Measurements from ENCODE around the gene PIK3R4. TPM values are rescaled to one million over a fixed set of nuclear protein-coding genes. Genes with fewer than 3 reads are reported as not detected.

PIK3R4 gene
- total RNA-seq, 2 experiments from 2014 or later, result 31.1 to 31.4 TPM

DNA sequence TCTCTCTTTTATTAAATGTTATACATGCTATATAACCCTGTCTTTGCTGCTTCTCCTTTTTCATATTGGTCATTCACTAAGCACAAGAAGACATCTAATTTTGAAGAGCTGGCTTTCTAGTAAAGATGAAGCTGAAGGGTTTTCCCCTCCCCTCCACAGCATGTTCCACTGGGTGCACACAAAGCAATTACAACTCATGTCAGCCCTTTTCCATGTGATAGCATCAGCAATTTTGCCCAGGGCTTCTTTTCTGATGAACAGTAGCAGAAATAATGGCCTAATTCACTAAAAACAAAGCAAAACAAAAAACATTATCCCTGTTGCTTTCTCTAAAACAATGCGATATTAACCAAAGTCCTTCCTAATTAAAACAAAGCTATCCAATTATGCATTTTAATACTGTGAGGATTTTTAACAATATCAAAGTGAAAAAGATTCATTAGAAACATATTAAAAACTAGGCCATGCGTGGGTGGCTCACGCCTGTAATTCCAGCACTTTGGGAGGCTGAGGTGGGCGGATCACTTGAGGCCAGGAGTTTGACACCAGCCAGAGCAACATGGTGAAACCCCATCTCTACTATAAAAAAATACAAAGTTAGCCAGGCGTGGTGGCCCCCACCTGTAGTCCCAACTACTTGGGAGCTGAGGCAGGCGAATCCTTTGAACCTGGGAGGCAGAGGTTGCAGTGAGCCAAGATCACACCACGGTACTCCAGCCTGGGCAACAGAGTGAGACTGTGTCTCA is 12.2 kb upstream of the PIK3R4 start:
- H3K4me1 Mint-ChIP-seq, result peaks cover 5% of the 10 kb centered on the region
- H3K27me3 Mint-ChIP-seq, result peaks cover 18% of the 10 kb centered on the region
- no peak for DNase-seq
- H3K36me3 Mint-ChIP-seq, result no peaks in the 10 kb centered on the region
- no peaks in the 10 kb centered on the region for H3K9me3 Mint-ChIP-seq
- no peak overlapping the region for H3K4me3 Mint-ChIP-seq
- H3K27ac Mint-ChIP-seq, result no peak overlapping the region

DNA sequence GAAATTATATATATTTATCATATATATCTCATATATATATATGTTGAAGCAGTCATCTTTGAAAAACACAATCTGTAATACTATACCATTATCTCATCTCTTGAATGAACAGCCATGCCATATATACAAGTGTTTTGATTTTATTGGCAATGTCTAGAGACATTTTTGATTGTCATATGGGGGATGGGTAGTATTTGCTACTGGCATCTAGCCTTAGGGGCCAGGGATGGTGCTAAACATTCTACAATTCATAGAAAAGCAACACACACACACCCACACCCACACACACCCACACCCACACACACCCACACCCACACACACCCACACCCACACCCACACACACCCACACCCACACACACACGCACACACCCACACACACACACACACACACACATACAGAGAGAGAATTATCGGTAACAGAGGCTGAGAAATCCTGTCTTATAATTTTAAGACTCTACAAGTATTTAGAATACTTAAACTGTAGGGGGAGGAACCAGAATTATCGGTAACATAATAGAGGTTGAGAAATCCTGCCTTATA is 11.1 kb upstream of the PIK3R4 start:
- Mint-ChIP-seq H3K4me1 (peaks cover 5% of the 10 kb centered on the region), H3K27ac (no peak overlapping the region), H3K9me3 (no peaks in the 10 kb centered on the region), H3K36me3 (no peaks in the 10 kb centered on the region), H3K27me3 (peaks cover 9% of the 10 kb centered on the region), H3K4me3 (no peak overlapping the region)
- no peak for DNase-seq

DNA sequence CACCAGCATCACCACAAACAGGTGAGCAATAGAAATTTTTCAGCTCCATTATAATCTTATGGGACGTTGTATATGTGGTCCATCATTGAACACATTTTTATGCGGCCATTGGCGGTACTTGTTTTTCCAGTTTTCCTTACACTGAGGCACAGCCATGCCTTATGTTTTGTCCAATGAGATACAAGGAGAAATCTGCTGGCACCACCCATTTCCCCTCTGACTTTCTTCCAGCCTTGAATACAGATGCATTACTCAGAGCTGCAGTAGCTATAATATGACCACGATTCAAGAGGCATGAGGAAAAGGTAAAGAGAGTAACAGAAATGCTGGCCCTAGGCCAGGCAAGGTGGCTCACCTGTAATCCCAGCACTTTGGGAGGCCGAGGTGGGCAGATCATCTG is 9.0 kb upstream of the PIK3R4 start:
- DNase-seq, result no peak
- H3K36me3 Mint-ChIP-seq, result no peaks in the 10 kb centered on the region
- H3K9me3 Mint-ChIP-seq, result no peaks in the 10 kb centered on the region
- H3K4me3 Mint-ChIP-seq, result no peak overlapping the region
- no peaks in the 10 kb centered on the region for H3K27me3 Mint-ChIP-seq
- H3K27ac Mint-ChIP-seq, result no peak overlapping the region
- H3K4me1 Mint-ChIP-seq, result no peaks in the 10 kb centered on the region

DNA sequence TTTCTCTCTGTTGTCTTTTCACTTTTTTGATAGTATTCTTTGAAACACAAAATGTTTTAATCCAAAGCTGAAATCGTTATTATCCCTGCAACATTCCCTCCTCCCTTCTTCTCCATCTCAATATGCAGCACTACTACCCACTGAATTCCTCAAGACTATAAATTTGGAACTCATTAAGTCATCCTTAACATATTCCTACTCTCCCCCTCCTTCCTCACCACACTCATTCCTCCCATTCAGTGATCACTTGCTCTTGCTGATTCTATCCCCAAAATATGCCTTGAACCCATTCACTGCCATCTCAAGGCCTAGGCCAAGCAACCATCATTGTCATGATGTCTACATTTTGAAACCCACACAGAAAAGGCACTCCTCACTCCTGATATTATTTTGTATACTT is 2.4 kb upstream of the PIK3R4 start:
- no peak for DNase-seq
- Mint-ChIP-seq H3K4me1 (peaks cover 14% of the 10 kb centered on the region), H3K27ac (no peak overlapping the region), H3K9me3 (no peaks in the 10 kb centered on the region), H3K36me3 (peaks cover under 1% of the 10 kb centered on the region), H3K4me3 (no peak overlapping the region), H3K27me3 (no peaks in the 10 kb centered on the region)

DNA sequence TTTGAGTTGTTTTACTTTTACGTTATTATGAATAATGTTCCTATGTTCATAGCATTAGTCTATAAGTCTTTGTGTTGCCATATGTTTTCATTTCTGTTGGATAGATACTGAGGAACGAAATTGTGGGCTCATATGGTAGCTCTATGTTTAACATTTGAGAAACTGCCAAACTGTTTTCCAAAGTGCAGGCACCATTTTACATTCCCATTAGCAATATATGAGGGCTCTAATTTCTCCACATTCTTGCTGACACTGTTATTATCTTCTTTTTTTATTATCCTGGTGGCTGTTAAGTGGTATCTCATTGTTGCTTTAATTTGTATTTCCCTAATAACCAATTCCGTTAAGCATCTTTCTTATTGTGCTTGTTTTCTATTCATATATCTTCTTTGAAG is 1.8 kb upstream of the PIK3R4 start:
- no peaks in the 10 kb centered on the region for H3K27me3 Mint-ChIP-seq
- no peaks in the 10 kb centered on the region for H3K9me3 Mint-ChIP-seq
- peaks cover 20% of the 10 kb centered on the region for H3K4me1 Mint-ChIP-seq
- H3K27ac Mint-ChIP-seq, result peak overlapping the region; percentile 84
- no peak for DNase-seq
- peaks cover 6% of the 10 kb centered on the region for H3K36me3 Mint-ChIP-seq
- H3K4me3 Mint-ChIP-seq, result peak overlapping the region; percentile 84

DNA sequence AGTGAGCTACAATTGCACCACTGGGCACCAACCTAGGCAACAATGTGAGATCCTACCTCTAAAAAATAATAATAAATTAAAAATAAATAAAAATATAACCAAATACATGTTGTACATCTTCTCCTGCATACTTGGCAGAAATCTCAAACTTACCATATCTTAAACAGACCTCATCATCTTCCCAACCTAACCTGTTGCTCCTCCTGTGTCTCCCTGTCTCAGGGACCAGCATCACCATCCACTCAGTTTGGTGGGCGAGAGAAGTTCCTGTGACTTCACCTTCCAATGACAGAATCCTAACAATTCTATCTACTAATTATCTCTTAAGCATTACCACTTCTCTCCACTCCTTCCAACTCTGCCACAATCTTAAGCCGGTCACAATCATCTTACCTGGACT is 3.3 kb downstream of the PIK3R4 start:
- Mint-ChIP-seq H3K4me1 (peaks cover 47% of the 10 kb centered on the region), H3K4me3 (peak overlapping the region; percentile 56), H3K27me3 (no peaks in the 10 kb centered on the region), H3K27ac (no peak overlapping the region), H3K36me3 (peaks cover 44% of the 10 kb centered on the region), H3K9me3 (no peaks in the 10 kb centered on the region)
- no peak for DNase-seq

DNA sequence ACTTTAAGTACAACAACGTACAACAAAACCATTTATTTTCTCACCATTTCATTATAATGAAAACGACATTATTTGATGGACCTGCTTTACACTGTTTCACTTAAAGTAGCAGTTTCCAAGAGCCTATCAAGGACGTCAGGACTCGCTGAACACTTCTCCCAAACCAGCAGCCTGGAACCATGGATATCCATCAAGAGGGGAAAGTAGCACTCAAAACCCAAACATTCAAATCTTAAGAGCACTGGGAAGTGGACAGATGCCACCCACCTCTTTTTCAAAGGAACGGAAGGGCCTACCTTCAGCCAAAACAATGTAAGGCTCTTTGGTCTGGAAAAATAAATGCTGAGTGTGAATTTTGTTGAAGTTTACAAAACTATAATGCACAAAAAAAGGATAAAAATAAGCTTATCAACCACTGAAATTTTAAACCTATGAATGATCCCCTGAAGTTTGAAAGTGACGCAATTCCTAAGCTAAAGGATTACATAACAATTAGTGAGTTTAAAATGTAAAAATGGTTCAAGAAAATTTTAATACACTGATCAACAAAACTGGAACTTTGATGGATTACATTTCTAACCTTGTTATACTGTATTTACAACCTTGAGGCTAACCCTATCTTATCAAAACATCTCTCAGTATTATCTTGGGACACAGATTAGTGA is 4.6 kb downstream of the PIK3R4 start:
- no peak for DNase-seq
- Mint-ChIP-seq H3K36me3 (peaks cover 56% of the 10 kb centered on the region), H3K9me3 (no peaks in the 10 kb centered on the region), H3K4me1 (peaks cover 54% of the 10 kb centered on the region), H3K4me3 (no peak overlapping the region), H3K27me3 (no peaks in the 10 kb centered on the region), H3K27ac (no peak overlapping the region)

DNA sequence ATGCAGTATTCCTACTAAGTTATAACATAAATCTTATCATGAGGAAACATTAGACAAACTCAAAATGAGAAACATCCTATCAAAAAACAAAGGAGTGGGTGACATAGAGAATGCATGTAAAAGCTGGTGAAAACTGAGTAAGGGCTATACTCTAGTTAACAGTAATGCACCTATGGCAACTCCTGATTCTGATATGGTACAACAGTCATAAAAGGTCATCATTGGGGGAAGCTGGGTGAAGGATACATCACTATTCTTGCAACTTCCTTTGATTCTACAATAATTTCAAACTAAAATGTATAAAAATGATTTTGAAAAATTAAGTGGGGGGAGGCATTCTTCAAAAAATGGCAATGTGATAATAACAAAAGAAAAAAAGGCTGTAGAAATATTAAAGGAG is 6.8 kb downstream of the PIK3R4 start:
- Mint-ChIP-seq H3K27me3 (no peaks in the 10 kb centered on the region), H3K4me1 (peaks cover 53% of the 10 kb centered on the region)

DNA sequence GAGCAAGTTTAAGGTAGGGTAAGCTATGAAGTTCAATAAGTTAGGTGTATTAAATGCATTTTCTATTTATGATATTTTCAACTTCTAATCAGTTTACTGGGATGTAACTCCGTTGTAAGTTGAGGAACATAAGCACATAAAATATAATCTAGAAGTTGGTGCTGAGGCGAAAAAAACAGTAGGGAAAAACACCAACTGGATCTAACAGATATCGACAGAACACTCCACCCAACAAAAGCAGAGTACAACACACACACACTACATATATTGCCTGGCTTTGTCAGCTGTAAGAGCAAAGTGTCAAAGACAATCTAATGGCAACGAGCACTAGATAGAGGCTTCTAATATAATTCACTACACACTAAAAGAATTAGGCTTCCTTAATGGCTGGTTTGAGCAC is 8.4 kb downstream of the PIK3R4 start:
- DNase-seq, result no peak
- H3K4me1 Mint-ChIP-seq, result peaks cover 38% of the 10 kb centered on the region
- no peaks in the 10 kb centered on the region for H3K27me3 Mint-ChIP-seq
- no peak overlapping the region for H3K27ac Mint-ChIP-seq
- peaks cover 59% of the 10 kb centered on the region for H3K36me3 Mint-ChIP-seq
- peaks cover 2% of the 10 kb centered on the region for H3K9me3 Mint-ChIP-seq
- H3K4me3 Mint-ChIP-seq, result no peak overlapping the region

More for the DNA sequence above, 6.8 kb downstream of the PIK3R4 start:
- no peak overlapping the region for H3K27ac Mint-ChIP-seq
- peaks cover 67% of the 10 kb centered on the region for H3K36me3 Mint-ChIP-seq
- H3K4me3 Mint-ChIP-seq, result no peak overlapping the region
- DNase-seq, result no peak
- peaks cover 2% of the 10 kb centered on the region for H3K9me3 Mint-ChIP-seq

DNA sequence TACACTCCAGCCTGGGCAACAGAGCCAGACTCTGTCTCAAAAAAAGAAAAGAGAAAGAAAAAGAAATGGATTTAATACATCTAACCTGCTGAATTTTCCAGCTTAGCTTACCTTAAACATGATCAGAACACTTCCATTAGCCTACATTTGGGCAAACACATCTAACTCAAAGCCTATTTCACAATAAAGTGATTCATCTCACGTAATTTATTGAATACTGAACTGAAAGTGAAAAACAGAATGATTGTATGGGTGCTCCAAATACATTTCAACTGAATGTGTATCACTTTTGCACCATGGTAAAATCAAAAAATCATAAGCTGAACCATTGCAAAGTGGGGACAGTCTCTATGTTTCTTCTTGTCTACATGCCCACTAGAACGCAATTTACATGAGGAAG is 9.0 kb downstream of the PIK3R4 start:
- H3K4me3 Mint-ChIP-seq, result no peak overlapping the region
- H3K27ac Mint-ChIP-seq, result no peak overlapping the region
- H3K4me1 Mint-ChIP-seq, result peaks cover 32% of the 10 kb centered on the region
- H3K36me3 Mint-ChIP-seq, result peaks cover 54% of the 10 kb centered on the region
- H3K27me3 Mint-ChIP-seq, result no peaks in the 10 kb centered on the region
- H3K9me3 Mint-ChIP-seq, result peaks cover 2% of the 10 kb centered on the region
- DNase-seq, result no peak

DNA sequence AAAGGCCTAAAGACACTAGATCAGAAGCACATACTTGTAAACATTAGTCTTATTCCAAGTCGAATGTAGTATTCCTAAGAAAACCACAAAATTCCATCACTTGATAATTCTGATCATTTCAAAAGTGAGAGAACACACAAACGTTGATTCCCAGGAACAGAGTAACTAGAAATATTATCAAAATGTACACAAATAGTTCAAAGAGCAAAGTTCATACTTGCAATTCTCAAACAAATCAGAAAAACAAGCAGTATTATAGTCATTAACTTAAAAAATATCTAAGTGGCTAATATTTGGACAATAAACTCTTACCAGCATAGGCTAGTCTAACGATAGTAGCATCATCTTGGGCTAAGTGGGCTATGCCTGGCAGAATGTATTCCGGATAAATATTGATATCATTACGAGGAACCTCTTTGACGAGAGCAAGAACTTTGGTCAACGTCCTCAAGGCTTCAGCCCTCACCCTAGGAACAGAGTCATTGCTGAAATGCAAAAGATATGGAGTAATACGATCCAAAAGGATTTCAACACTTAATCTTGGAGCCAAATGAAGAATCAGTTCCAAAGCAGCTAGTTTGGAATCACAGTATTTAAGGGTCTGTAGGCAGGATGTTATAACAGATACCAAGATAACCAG is 13.3 kb downstream of the PIK3R4 start:
- Mint-ChIP-seq H3K27me3 (no peaks in the 10 kb centered on the region), H3K4me3 (no peak overlapping the region), H3K27ac (no peak overlapping the region), H3K9me3 (peaks cover 2% of the 10 kb centered on the region), H3K4me1 (peaks cover 20% of the 10 kb centered on the region), H3K36me3 (peaks cover 30% of the 10 kb centered on the region)
- DNase-seq, result no peak

DNA sequence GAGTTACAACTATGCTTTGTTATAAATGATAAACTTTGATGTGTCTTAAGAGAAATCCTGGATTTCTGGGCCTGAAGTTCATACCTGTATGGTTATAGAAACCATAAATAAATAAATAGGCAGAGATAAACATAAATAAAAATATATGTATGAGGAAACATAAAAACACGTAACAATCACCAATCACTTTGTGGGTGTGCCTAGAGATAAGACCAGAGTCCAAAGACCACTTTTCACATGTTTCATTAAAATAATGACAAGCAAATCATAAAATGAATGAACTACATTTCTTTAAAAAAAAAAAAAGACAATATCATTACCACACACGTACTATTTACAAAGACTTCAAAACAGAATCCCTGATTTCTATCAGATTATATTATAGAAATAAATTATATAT is 14.1 kb downstream of the PIK3R4 start:
- no peaks in the 10 kb centered on the region for H3K27me3 Mint-ChIP-seq
- peaks cover 13% of the 10 kb centered on the region for H3K4me1 Mint-ChIP-seq
- peaks cover 2% of the 10 kb centered on the region for H3K9me3 Mint-ChIP-seq
- no peak for DNase-seq
- no peak overlapping the region for H3K27ac Mint-ChIP-seq
- no peak overlapping the region for H3K4me3 Mint-ChIP-seq
- peaks cover 23% of the 10 kb centered on the region for H3K36me3 Mint-ChIP-seq

DNA sequence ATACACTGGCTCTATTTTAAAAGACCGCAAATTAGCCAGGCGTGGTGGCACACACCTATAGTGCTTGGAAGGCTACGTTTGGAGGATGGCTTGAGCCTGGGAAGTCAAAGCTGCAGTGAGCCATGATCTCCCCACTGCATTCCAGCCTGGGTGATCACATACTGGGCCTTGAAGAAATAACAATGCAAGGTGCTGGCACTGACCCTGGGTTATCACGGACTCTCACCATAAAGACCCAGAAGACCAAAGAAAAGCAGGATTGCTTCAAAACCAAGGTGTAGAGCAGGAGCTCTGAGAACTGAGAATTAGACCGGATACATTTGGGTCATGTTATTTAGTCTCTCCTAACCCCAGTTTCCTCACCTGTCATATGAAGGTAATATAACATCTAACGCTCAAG is 14.8 kb downstream of the PIK3R4 start:
- peaks cover 13% of the 10 kb centered on the region for H3K4me1 Mint-ChIP-seq
- H3K27me3 Mint-ChIP-seq, result no peaks in the 10 kb centered on the region
- no peak overlapping the region for H3K4me3 Mint-ChIP-seq
- H3K36me3 Mint-ChIP-seq, result peaks cover 16% of the 10 kb centered on the region
- H3K27ac Mint-ChIP-seq, result no peak overlapping the region
- no peak for DNase-seq
- peaks cover 2% of the 10 kb centered on the region for H3K9me3 Mint-ChIP-seq

DNA sequence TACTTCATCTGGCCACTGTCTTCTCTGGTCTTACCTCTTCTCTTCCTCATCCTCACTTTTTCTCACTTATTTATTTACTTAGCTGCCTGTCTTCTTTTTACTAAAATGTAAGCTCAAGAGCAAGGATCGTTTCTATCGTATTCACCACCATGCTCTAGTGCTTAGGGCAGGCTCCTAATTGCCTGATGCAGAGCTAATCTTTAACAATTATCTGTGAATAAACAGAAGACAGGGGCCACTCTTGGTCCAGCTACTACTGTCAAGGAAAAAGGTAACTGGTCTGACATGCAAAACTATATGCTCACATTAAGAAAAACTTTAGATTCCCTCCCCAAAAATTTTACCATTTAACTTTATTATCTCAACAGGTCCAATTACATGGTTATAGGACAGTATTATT is 17.5 kb downstream of the PIK3R4 start:
- no peaks in the 10 kb centered on the region for H3K9me3 Mint-ChIP-seq
- peaks cover 12% of the 10 kb centered on the region for H3K4me1 Mint-ChIP-seq
- DNase-seq, result no peak
- H3K4me3 Mint-ChIP-seq, result no peak overlapping the region
- H3K27ac Mint-ChIP-seq, result peak overlapping the region; percentile 6
- peaks cover 12% of the 10 kb centered on the region for H3K36me3 Mint-ChIP-seq
- H3K27me3 Mint-ChIP-seq, result no peaks in the 10 kb centered on the region

DNA sequence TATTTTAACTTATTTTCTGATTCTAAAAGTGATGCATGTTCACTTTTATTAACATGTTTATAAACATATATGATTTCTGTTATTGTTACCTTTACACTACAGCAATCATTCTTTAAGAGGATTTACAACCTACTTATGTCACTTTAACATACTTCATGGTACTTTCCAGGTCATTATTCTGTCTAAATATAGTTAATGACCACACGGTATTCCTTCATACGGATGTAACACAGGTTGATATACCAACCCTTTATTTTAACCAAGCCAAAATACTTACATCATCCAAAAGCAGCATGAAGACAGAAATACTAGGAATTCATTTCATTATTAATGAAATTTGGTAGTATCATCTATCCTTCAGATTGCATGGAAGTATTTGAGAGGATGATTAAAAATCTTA is 18.6 kb downstream of the PIK3R4 start:
- no peak overlapping the region for H3K27ac Mint-ChIP-seq
- DNase-seq, result no peak
- peaks cover 15% of the 10 kb centered on the region for H3K36me3 Mint-ChIP-seq
- peaks cover 15% of the 10 kb centered on the region for H3K4me1 Mint-ChIP-seq
- no peak overlapping the region for H3K4me3 Mint-ChIP-seq
- no peaks in the 10 kb centered on the region for H3K9me3 Mint-ChIP-seq
- no peaks in the 10 kb centered on the region for H3K27me3 Mint-ChIP-seq

All from activated naive CD8-positive, alpha-beta T cell treated with anti-CD3 and anti-CD28 coated beads for 36 hours (primary cell).